ENCODE results near the gene DESI1.
A peak's percentile ranks its signal among the peaks of the same experiment; 100 is the strongest.

The DESI1 gene

DNA sequence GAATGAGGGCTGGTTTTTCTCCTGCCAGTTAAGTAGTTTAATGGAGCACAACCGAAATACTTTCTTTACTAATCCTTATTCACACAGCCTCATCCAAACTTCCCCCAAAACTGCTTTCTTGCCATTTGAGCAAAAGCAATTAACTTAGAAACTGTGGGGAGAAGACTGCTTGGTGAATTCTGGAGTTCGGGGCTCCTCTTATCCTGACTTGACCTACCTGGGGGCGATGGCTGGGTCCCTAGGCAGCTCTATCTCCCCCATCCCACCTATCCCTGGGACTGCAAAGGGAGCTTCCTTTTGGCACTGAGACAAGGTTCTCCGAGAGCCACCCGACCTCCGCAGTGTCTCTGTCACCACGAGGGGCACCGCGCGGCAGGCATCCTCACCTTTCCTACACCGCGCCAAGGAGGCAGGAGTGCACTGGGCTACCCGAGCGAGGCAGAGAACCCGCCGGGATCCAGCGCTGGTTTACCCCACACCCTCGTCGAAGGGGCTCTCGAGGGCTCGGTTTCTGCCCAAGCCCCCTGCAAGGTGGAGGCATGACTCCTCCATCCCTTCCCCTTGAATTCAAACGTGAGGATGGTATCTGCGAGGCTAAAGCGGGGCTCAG lies 759 bp downstream of the DESI1 start:
- H3K4ac ChIP-seq (ENCODE audit: low read depth, low read length), result no peak overlapping the region
- H3K4me3 ChIP-seq (ENCODE audit: low read length), result peak overlapping the region; percentile 84
- H3K56ac ChIP-seq (ENCODE audit: low read length), result peak overlapping the region; percentile 93
- no peak overlapping the region for H2BK15ac ChIP-seq (replicated peaks; ENCODE audit: low read depth)
- no peak overlapping the region for H2BK120ac ChIP-seq (ENCODE audit: low read depth, low read length)
- peaks cover 4% of the 10 kb centered on the region for H3K4me1 ChIP-seq (ENCODE audit: control insufficient read depth, low read depth, low read length)
- H3K79me2 ChIP-seq (ENCODE audit: control insufficient read depth, insufficient read depth, low read length), result peaks cover 17% of the 10 kb centered on the region
- no CpG with 5 or more reads among the region's 24 CpGs for WGBS (ENCODE audit: extremely low coverage, insufficient coverage, low lambda C conversion rate)
- no peak overlapping the region for H4K5ac ChIP-seq (ENCODE audit: low read length)
- H3K27me3 ChIP-seq (ENCODE audit: insufficient read depth, low read length, poor library complexity), result no peaks in the 10 kb centered on the region
- no peak overlapping the region for H2AK5ac ChIP-seq (ENCODE audit: low read length)
- no peak overlapping the region for H3K18ac ChIP-seq (ENCODE audit: low read length)
- H4K8ac ChIP-seq (ENCODE audit: low read depth, low read length), result no peak overlapping the region
- H3K23ac ChIP-seq (ENCODE audit: low read length), result peak overlapping the region; percentile 59
- H3K36me3 ChIP-seq (ENCODE audit: control insufficient read depth, insufficient read depth, low read length), result peaks cover 5% of the 10 kb centered on the region
- H3K4me2 ChIP-seq (ENCODE audit: low read length), result peak overlapping the region; percentile 82
- peak; percentile 79 for DNase-seq
- H3K27ac ChIP-seq (ENCODE audit: low read depth, low read length), result peak overlapping the region; percentile 60
- peak overlapping the region; percentile 86 for H3K9ac ChIP-seq (ENCODE audit: low read length)
- H2BK5ac ChIP-seq (ENCODE audit: low read length), result peak overlapping the region; percentile 47
- peaks cover 11% of the 10 kb centered on the region for H3K79me1 ChIP-seq (ENCODE audit: low read length)

DNA sequence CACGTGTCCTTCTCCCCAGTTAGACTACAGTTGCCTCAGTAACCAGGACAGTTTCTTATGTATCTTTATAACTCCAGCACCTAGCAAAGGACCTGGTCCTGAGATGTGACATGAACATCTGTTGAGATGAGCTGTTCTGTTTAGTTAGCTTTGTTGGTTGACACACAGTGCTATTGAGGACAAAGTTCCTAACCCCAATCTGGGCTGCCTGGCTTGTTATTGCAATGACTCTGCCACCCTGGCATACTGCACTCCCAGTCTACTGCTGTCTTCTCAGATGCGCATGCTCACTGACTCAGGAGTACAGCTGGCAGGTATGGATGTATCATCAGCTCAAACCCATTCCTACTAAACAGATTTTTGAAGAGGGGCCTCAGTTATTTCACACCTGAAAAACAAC lies 7.4 kb downstream of the DESI1 start:
- Histone ChIP-seq H3K4me2 (ENCODE audit: low read length) (no peak overlapping the region), H2BK120ac (ENCODE audit: low read depth, low read length) (no peak overlapping the region), H4K8ac (ENCODE audit: low read depth, low read length) (no peak overlapping the region), H4K5ac (ENCODE audit: low read length) (no peak overlapping the region), H3K56ac (ENCODE audit: low read length) (no peak overlapping the region), H2AK5ac (ENCODE audit: low read length) (no peak overlapping the region), H3K4me1 (ENCODE audit: control insufficient read depth, low read depth, low read length) (no peaks in the 10 kb centered on the region), H3K79me1 (ENCODE audit: low read length) (peaks cover 5% of the 10 kb centered on the region), H3K4me3 (ENCODE audit: low read length) (no peak overlapping the region), H3K79me2 (ENCODE audit: control insufficient read depth, insufficient read depth, low read length) (no peaks in the 10 kb centered on the region), H3K9ac (ENCODE audit: low read length) (no peak overlapping the region), H2BK5ac (ENCODE audit: low read length) (no peak overlapping the region), H3K36me3 (ENCODE audit: control insufficient read depth, insufficient read depth, low read length) (peaks cover 3% of the 10 kb centered on the region), H3K4ac (ENCODE audit: low read depth, low read length) (no peak overlapping the region), H3K18ac (ENCODE audit: low read length) (no peak overlapping the region), H3K27me3 (ENCODE audit: insufficient read depth, low read length, poor library complexity) (no peaks in the 10 kb centered on the region), H3K23ac (ENCODE audit: low read length) (no peak overlapping the region), H3K27ac (ENCODE audit: low read depth, low read length) (no peak overlapping the region), H2BK15ac (replicated peaks; ENCODE audit: low read depth) (no peak overlapping the region)
- no peak for DNase-seq
- no CpG with 5 or more reads among the region's 2 CpGs for WGBS (ENCODE audit: extremely low coverage, insufficient coverage, low lambda C conversion rate)

DNA sequence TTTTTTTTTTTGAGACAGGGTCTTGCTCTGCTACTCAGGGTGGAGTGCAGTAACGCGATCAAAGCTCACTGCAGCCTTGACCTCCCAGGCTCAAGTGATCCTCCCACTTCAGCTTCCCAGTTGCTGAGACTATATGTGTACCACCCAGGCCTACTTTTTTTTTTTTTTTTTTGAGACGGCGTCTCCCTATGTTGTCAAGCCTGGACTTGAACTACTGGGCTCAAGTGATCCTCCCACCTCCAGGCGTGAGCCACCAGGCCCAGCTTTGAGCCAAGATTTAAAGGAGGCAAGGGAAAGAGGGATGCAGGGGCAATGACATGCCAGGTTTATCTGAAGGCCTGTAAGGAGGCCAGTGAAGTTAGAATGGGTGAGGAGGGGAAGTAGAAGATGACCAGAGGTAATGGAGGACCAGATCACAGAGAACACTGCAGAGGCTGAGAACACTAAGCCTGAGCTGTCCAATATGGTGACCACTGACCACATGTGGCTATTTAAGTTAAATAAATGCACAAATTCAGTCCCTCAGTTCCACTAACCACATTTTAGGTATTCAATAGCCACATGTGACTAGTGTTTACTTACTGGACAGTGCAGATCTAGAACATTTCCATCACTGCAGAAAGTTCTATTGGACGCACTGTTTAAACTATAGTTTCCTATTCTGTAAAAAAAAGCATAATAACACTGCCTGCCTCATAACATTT lies 8.1 kb downstream of the DESI1 start:
- WGBS (ENCODE audit: extremely low coverage, insufficient coverage, low lambda C conversion rate), result no CpG with 5 or more reads among the region's 6 CpGs
- Histone ChIP-seq H2BK5ac (ENCODE audit: low read length) (no peak overlapping the region), H3K56ac (ENCODE audit: low read length) (no peak overlapping the region), H2BK120ac (ENCODE audit: low read depth, low read length) (no peak overlapping the region), H2BK15ac (replicated peaks; ENCODE audit: low read depth) (no peak overlapping the region), H3K9ac (ENCODE audit: low read length) (no peak overlapping the region), H2AK5ac (ENCODE audit: low read length) (no peak overlapping the region), H3K4me1 (ENCODE audit: control insufficient read depth, low read depth, low read length) (no peaks in the 10 kb centered on the region), H3K4ac (ENCODE audit: low read depth, low read length) (no peak overlapping the region), H3K36me3 (ENCODE audit: control insufficient read depth, insufficient read depth, low read length) (peaks cover 3% of the 10 kb centered on the region), H3K4me3 (ENCODE audit: low read length) (no peak overlapping the region), H4K5ac (ENCODE audit: low read length) (no peak overlapping the region), H3K23ac (ENCODE audit: low read length) (no peak overlapping the region), H3K27me3 (ENCODE audit: insufficient read depth, low read length, poor library complexity) (no peaks in the 10 kb centered on the region), H3K18ac (ENCODE audit: low read length) (no peak overlapping the region), H3K27ac (ENCODE audit: low read depth, low read length) (no peak overlapping the region), H3K79me1 (ENCODE audit: low read length) (peaks cover 4% of the 10 kb centered on the region), H4K8ac (ENCODE audit: low read depth, low read length) (no peak overlapping the region), H3K4me2 (ENCODE audit: low read length) (no peak overlapping the region), H3K79me2 (ENCODE audit: control insufficient read depth, insufficient read depth, low read length) (no peaks in the 10 kb centered on the region)
- no peak for DNase-seq

DNA sequence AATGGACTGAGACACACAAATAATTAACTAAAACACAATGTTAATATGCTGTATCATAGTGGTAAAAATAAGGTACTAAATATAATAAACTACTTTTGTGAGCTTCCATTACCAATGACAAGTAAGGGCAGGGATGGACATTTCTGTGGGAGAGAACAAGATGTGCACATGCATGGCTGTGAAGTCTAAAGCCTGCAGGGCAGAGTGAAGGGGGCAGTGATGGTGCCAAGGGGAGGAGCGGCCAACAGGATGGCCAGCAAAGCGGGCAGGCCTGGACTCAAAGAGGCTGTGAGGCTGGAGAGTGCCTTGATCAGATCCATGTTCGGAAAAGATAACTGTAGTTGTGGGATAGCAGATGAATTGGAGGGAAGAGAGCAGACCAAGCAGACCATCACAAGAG lies 12.5 kb downstream of the DESI1 start:
- peaks cover under 1% of the 10 kb centered on the region for H3K79me1 ChIP-seq (ENCODE audit: low read length)

DNA sequence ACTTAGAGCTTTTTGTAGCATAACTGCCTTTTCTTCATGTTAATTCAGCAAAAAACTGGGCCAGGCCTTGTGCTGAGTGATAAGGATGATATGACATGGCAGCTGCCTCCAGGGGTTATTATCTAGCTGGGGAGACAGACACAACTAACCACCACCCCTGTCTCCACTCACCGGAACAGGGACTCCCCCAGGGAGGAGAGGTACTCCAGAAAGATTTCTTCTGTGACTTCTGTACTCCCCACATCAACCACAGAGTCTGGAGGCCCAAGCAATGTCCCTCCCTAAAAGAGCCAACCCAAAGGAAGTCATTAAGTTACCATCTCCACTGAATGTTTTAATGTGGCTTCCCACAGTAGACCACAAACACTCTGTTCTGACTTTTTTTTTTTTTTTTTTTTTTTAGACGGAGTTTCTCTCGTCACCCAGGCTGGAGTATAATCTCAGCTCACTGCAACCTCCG lies 16.9 kb downstream of the DESI1 start:
- no peak overlapping the region for H2BK120ac ChIP-seq (ENCODE audit: low read depth, low read length)
- no peaks in the 10 kb centered on the region for H3K4me1 ChIP-seq (ENCODE audit: control insufficient read depth, low read depth, low read length)
- no peaks in the 10 kb centered on the region for H3K27me3 ChIP-seq (ENCODE audit: insufficient read depth, low read length, poor library complexity)
- WGBS (ENCODE audit: extremely low coverage, insufficient coverage, low lambda C conversion rate), result no CpG with 5 or more reads among the region's 4 CpGs
- no peak overlapping the region for H3K18ac ChIP-seq (ENCODE audit: low read length)
- H2BK15ac ChIP-seq (replicated peaks; ENCODE audit: low read depth), result no peak overlapping the region
- H3K56ac ChIP-seq (ENCODE audit: low read length), result no peak overlapping the region
- no peak overlapping the region for H3K9ac ChIP-seq (ENCODE audit: low read length)
- H2AK5ac ChIP-seq (ENCODE audit: low read length), result no peak overlapping the region
- no peak overlapping the region for H3K23ac ChIP-seq (ENCODE audit: low read length)
- no peak overlapping the region for H2BK5ac ChIP-seq (ENCODE audit: low read length)
- no peak overlapping the region for H3K4me3 ChIP-seq (ENCODE audit: low read length)
- H3K79me1 ChIP-seq (ENCODE audit: low read length), result no peaks in the 10 kb centered on the region
- H4K8ac ChIP-seq (ENCODE audit: low read depth, low read length), result no peak overlapping the region
- DNase-seq, result no peak
- H3K79me2 ChIP-seq (ENCODE audit: control insufficient read depth, insufficient read depth, low read length), result no peaks in the 10 kb centered on the region
- no peak overlapping the region for H3K27ac ChIP-seq (ENCODE audit: low read depth, low read length)
- no peak overlapping the region for H4K5ac ChIP-seq (ENCODE audit: low read length)
- H3K36me3 ChIP-seq (ENCODE audit: control insufficient read depth, insufficient read depth, low read length), result peaks cover 10% of the 10 kb centered on the region
- no peak overlapping the region for H3K4ac ChIP-seq (ENCODE audit: low read depth, low read length)
- no peak overlapping the region for H3K4me2 ChIP-seq (ENCODE audit: low read length)

More for the DNA sequence above, 12.5 kb downstream of the DESI1 start:
- no peak overlapping the region for H4K8ac ChIP-seq (ENCODE audit: low read depth, low read length)
- no peak overlapping the region for H3K56ac ChIP-seq (ENCODE audit: low read length)
- H3K4me2 ChIP-seq (ENCODE audit: low read length), result no peak overlapping the region
- H3K4me1 ChIP-seq (ENCODE audit: control insufficient read depth, low read depth, low read length), result no peaks in the 10 kb centered on the region
- no peak overlapping the region for H3K4ac ChIP-seq (ENCODE audit: low read depth, low read length)
- no peak overlapping the region for H2BK5ac ChIP-seq (ENCODE audit: low read length)
- H2BK15ac ChIP-seq (replicated peaks; ENCODE audit: low read depth), result no peak overlapping the region
- no peak for DNase-seq
- no peak overlapping the region for H2BK120ac ChIP-seq (ENCODE audit: low read depth, low read length)
- H3K18ac ChIP-seq (ENCODE audit: low read length), result no peak overlapping the region
- no peak overlapping the region for H3K27ac ChIP-seq (ENCODE audit: low read depth, low read length)
- H3K23ac ChIP-seq (ENCODE audit: low read length), result no peak overlapping the region
- H4K5ac ChIP-seq (ENCODE audit: low read length), result no peak overlapping the region
- no peaks in the 10 kb centered on the region for H3K79me2 ChIP-seq (ENCODE audit: control insufficient read depth, insufficient read depth, low read length)
- no CpG with 5 or more reads among the region's 3 CpGs for WGBS (ENCODE audit: extremely low coverage, insufficient coverage, low lambda C conversion rate)
- peaks cover 3% of the 10 kb centered on the region for H3K36me3 ChIP-seq (ENCODE audit: control insufficient read depth, insufficient read depth, low read length)
- H3K9ac ChIP-seq (ENCODE audit: low read length), result no peak overlapping the region
- H3K27me3 ChIP-seq (ENCODE audit: insufficient read depth, low read length, poor library complexity), result no peaks in the 10 kb centered on the region
- H2AK5ac ChIP-seq (ENCODE audit: low read length), result no peak overlapping the region
- H3K4me3 ChIP-seq (ENCODE audit: low read length), result no peak overlapping the region
